H1 (cell line): ENCODE measurements around the gene SLC41A2. TPM values are rescaled to one million over a fixed set of nuclear protein-coding genes. Genes with fewer than 3 reads are reported as not detected.

ENCODE experiments used
- CTCF ChIA-PET: fragments of 300-600 bp; sonication (Branson Sonifier 250); formaldehyde crosslinking; loops from one replicate; lab custom pipeline; 2021; ENCODE audit not compliant: partially characterized antibody; lab: Charles Lee
- POLR2A ChIA-PET: fragments of 300-600 bp; sonication (Branson Sonifier 250); formaldehyde crosslinking; loops from one replicate; lab custom pipeline; 2021; ENCODE audit warnings: inconsistent platforms; ENCODE audit not compliant: partially characterized antibody; lab: Charles Lee
- DNase-seq, 2 experiments: peaks; one replicate each; pipeline versions ENCODE4 v3.0.0 to v3.0.0-alpha.2; 2010 to 2022; ENCODE audit warnings: low spot score in 2 of 2, low read depth in 1 of 2, mixed read lengths in 1 of 2
- FAIRE-seq: peaks from 2 replicates; lab custom pipeline; 2011; peaks lifted over from hg19 to GRCh38; lab: Jason Lieb, UNC
- H2AFZ ChIP-seq: 2 replicates; pipeline ENCODE4 v1.8.1; 2012; ENCODE audit warnings: low read length, inconsistent platforms
- H2AK5ac ChIP-seq: 2 replicates; pipeline ENCODE4 v1.6.1; 2013; ENCODE audit warnings: low read depth, low read length
- H2BK120ac ChIP-seq: replicated peaks from 2 replicates; pipeline ENCODE3; 2013; ENCODE audit warnings: low read depth, low read length, inconsistent platforms
- H2BK12ac ChIP-seq: 2 replicates; pipeline ENCODE4 v1.6.1; 2013; ENCODE audit warnings: low read depth, low read length
- H2BK15ac ChIP-seq: 2 replicates; pipeline ENCODE4 v1.6.1; 2013; ENCODE audit warnings: low read length
- H2BK20ac ChIP-seq: 2 replicates; pipeline ENCODE4 v1.6.1; 2013; ENCODE audit warnings: low read length
- H2BK5ac ChIP-seq: 2 replicates; pipeline ENCODE4 v1.6.1; 2013; ENCODE audit warnings: low read depth, low read length
- H3K14ac ChIP-seq: 2 replicates; pipeline ENCODE4 v1.6.1; 2013; ENCODE audit warnings: inconsistent platforms; ENCODE audit not compliant: insufficient read length
- H3K18ac ChIP-seq: 2 replicates; pipeline ENCODE4 v1.6.1; 2013; ENCODE audit warnings: low read length; ENCODE audit errors: extremely low read depth
- H3K23ac ChIP-seq: 2 replicates; pipeline ENCODE4 v1.6.1; 2013; ENCODE audit warnings: inconsistent platforms; ENCODE audit not compliant: insufficient read length
- H3K23me2 ChIP-seq: 2 replicates; pipeline ENCODE4 v1.6.1; 2013; ENCODE audit warnings: low read depth, low read length
- H3K27ac ChIP-seq: 2 replicates; pipeline ENCODE4 v1.6.1; 2011; ENCODE audit warnings: low read depth, low read length, inconsistent platforms
- H3K27me3 ChIP-seq, 4 experiments: replicated peaks in 1 of 4; 1 replicate in 1 of 4; 2 replicates in 3 of 4; pipeline versions ENCODE4 v1.6.1 to v1.8.1; 2011 to 2013; ENCODE audit warnings: low read length in 3 of 4, mild to moderate bottlenecking in 3 of 4, inconsistent platforms in 2 of 4, mixed read lengths in 2 of 4, moderate library complexity in 1 of 4; ENCODE audit not compliant: control insufficient read depth in 3 of 4, insufficient read depth in 3 of 4; ENCODE audit errors: extremely low read depth in 1 of 4
- H3K36me3 ChIP-seq, 4 experiments: 2 replicates each; pipeline versions ENCODE4 v1.6.1 to v1.8.1; 2011 to 2013; ENCODE audit warnings: mild to moderate bottlenecking in 4 of 4, low read length in 3 of 4, moderate library complexity in 2 of 4, control low read depth in 1 of 4, inconsistent platforms in 1 of 4; ENCODE audit not compliant: insufficient read depth in 4 of 4, control insufficient read depth in 2 of 4
- H3K4ac ChIP-seq: replicated peaks from 2 replicates; pipeline ENCODE3; 2013; ENCODE audit warnings: low read length, low read depth, mixed read lengths, inconsistent platforms; ENCODE audit not compliant: insufficient read length
- H3K4me1 ChIP-seq, 4 experiments: replicated peaks in 1 of 4; 1 replicate in 1 of 4; 2 replicates in 3 of 4; pipeline versions ENCODE4 v1.6.1 to v1.8.1; 2011 to 2013; ENCODE audit warnings: low read length in 3 of 4, inconsistent platforms in 2 of 4, mixed read lengths in 1 of 4; ENCODE audit not compliant: insufficient read depth in 4 of 4, control insufficient read depth in 3 of 4
- H3K4me2 ChIP-seq, 2 experiments: 2 replicates each; pipeline versions ENCODE4 v1.6.1 to v1.8.1; 2011 to 2013; ENCODE audit warnings: low read depth in 2 of 2, low read length in 2 of 2, control low read depth in 1 of 2, inconsistent platforms in 1 of 2, mild to moderate bottlenecking in 1 of 2; ENCODE audit not compliant: insufficient read depth in 1 of 2
- H3K4me3 ChIP-seq, 4 experiments: fragments of 200-600, 300-600 bp in 1 of 4; sonication (generic), shearing (Covaris generic), sonication (Bioruptor Twin) in 1 of 4; 2 replicates each; pipeline versions ENCODE4 v1.5.1 to v1.8.1; 2011 to 2016; ENCODE audit warnings: low read length in 4 of 4, low read depth in 3 of 4, control low read depth in 2 of 4, inconsistent platforms in 2 of 4, mild to moderate bottlenecking in 2 of 4, mixed read lengths in 1 of 4, moderate library complexity in 1 of 4; ENCODE audit not compliant: insufficient read depth in 2 of 4; ENCODE audit errors: extremely low read depth in 1 of 4
- H3K56ac ChIP-seq: replicated peaks from 2 replicates; pipeline ENCODE3; 2013; ENCODE audit warnings: low read depth, mild to moderate bottlenecking, mixed read lengths, low read length, inconsistent platforms; ENCODE audit not compliant: insufficient read length
- H3K79me1 ChIP-seq: 2 replicates; pipeline ENCODE4 v1.6.1; 2013; ENCODE audit warnings: low read depth, low read length, control low read depth
- H3K79me2 ChIP-seq, 2 experiments: 2 replicates each; pipeline versions ENCODE4 v1.6.1 to v1.8.1; 2012 to 2013; ENCODE audit warnings: low read length in 2 of 2, mild to moderate bottlenecking in 2 of 2, inconsistent platforms in 1 of 2; ENCODE audit not compliant: insufficient read depth in 2 of 2, control insufficient read depth in 1 of 2
- H3K9ac ChIP-seq, 4 experiments: replicated peaks in 1 of 4; 1 replicate in 1 of 4; 2 replicates in 3 of 4; pipeline versions ENCODE4 v1.6.1 to v1.8.1; 2011 to 2013; ENCODE audit warnings: low read depth in 3 of 4, low read length in 3 of 4, control low read depth in 2 of 4, mild to moderate bottlenecking in 2 of 4, moderate library complexity in 2 of 4, inconsistent platforms in 1 of 4; ENCODE audit errors: extremely low read depth in 1 of 4
- H3K9me3 ChIP-seq, 2 experiments: 2 replicates each; pipeline versions ENCODE4 v1.6.1 to v1.8.1; 2012 to 2013; ENCODE audit warnings: mild to moderate bottlenecking in 2 of 2, moderate library complexity in 2 of 2, control low read depth in 1 of 2, inconsistent platforms in 1 of 2, low read depth in 1 of 2, low read length in 1 of 2, mixed read lengths in 1 of 2; ENCODE audit not compliant: insufficient read depth in 2 of 2
- H4K20me1 ChIP-seq, 2 experiments: replicated peaks in 1 of 2; 2 replicates each; pipeline versions ENCODE3 to v1.8.1; 2011 to 2013; ENCODE audit warnings: inconsistent platforms in 2 of 2, low read length in 2 of 2, mild to moderate bottlenecking in 1 of 2; ENCODE audit not compliant: insufficient read depth in 2 of 2, control insufficient read depth in 1 of 2
- H4K5ac ChIP-seq: 2 replicates; pipeline ENCODE4 v1.6.1; 2013; ENCODE audit warnings: low read length, low read depth, mixed read lengths, inconsistent platforms; ENCODE audit not compliant: insufficient read length
- H4K8ac ChIP-seq: 2 replicates; pipeline ENCODE4 v1.8.0; 2013; ENCODE audit warnings: mild to moderate bottlenecking, moderate library complexity, low read length, inconsistent platforms; ENCODE audit not compliant: insufficient read depth; ENCODE audit errors: extremely low read depth
- H4K91ac ChIP-seq: replicated peaks from 2 replicates; pipeline ENCODE3; 2013; ENCODE audit warnings: low read length, mixed read lengths, inconsistent platforms; ENCODE audit not compliant: insufficient read length
- BRCA1 ChIP-seq: IDR thresholded peaks from 2 replicates; pipeline ENCODE4 v1.6.1; 2012; ENCODE audit warnings: low read depth, low read length, improper control_type of control experiment
- CBX8 ChIP-seq: fragments of 300-800, 300-1000 bp; sonication (generic); IDR thresholded peaks from 2 replicates; pipeline ENCODE4 v1.7.1; 2016; ENCODE audit warnings: low read depth, low read length, borderline replicate concordance
- HDAC6 ChIP-seq: IDR thresholded peaks from one replicate; pipeline ENCODE4 v1.7.1; 2012; ENCODE audit warnings: low read depth, mild to moderate bottlenecking, inconsistent platforms, low read length, moderate library complexity
- JUN ChIP-seq: IDR thresholded peaks from 2 replicates; pipeline ENCODE4 v1.6.1; 2011; ENCODE audit warnings: low read depth, mild to moderate bottlenecking, improper control_type of control experiment, low read length
- KDM5A ChIP-seq: fragments of 200-600 bp; IDR thresholded peaks from 2 replicates; pipeline ENCODE4 v1.7.1; 2012; ENCODE audit warnings: mild to moderate bottlenecking, low read length, inconsistent platforms, mixed read lengths
- PHF8 ChIP-seq: fragments of 200-600 bp; sonication (generic); conservative IDR thresholded peaks from 2 replicates; pipeline ENCODE4 v1.7.1; 2012; ENCODE audit warnings: low read depth, mild to moderate bottlenecking, inconsistent platforms, low read length, moderate library complexity
- POLR2A ChIP-seq, 2 experiments: IDR thresholded peaks; 1 replicate in 1 of 2; 2 replicates in 1 of 2; pipeline ENCODE4 v1.6.1; 2011; ENCODE audit warnings: low read depth in 2 of 2, low read length in 2 of 2, mild to moderate bottlenecking in 2 of 2; ENCODE audit errors: control extremely low read depth in 1 of 2
- RBBP5 ChIP-seq: IDR thresholded peaks from 2 replicates; pipeline ENCODE4 v1.7.1; 2012; ENCODE audit warnings: low read depth, mild to moderate bottlenecking, inconsistent platforms, low read length, moderate library complexity, borderline replicate concordance
- SP4 ChIP-seq: IDR thresholded peaks from 2 replicates; pipeline ENCODE4 v1.6.1; 2012; ENCODE audit warnings: low read length, inconsistent platforms
- WGBS, 2 experiments: shearing (Covaris generic) in 1 of 2; methylation state at CpG; one replicate each; pipeline versions ENCODE4 v1.1.6 to v1.1.7; 2013 to 2015; ENCODE audit warnings: low lambda C conversion rate in 2 of 2, mixed read lengths in 2 of 2, inconsistent platforms in 1 of 2, low coverage in 1 of 2, missing lambda C conversion rate in 1 of 2; ENCODE audit not compliant: insufficient replicate concordance in 2 of 2, insufficient coverage in 1 of 2, insufficient read length in 1 of 2; ENCODE audit errors: extremely low coverage in 1 of 2, missing lambda C conversion rate in 1 of 2; 5-methylcytosine and 5-hydroxymethylcytosine counted together
- polyA plus RNA-seq, 7 experiments: library from polyadenylated mRNA; depleted of rRNA in 3 of 7; stranded (reverse) in 5 of 7; unstranded in 2 of 7; fragments of >200 nt in 5 of 7; fragments of 200-250 nt in 2 of 7; gene quantifications; 1 replicate in 5 of 7; 2 replicates in 1 of 7; 4 replicates in 1 of 7; pipeline versions ENCODE4 v1.2.1 to v1.2.3, GENCODE V29; 2011 to 2013; ENCODE audit warnings: missing spikeins in 2 of 7, mixed read lengths in 2 of 7
- total RNA-seq: library from RNA; stranded (reverse); fragmentation: NEBNext Ultra II Directional; extraction: Animal tissue kit (Norgen Biotek cat#: 25700); gene quantifications from 2 replicates; pipeline ENCODE4 v1.2.1, GENCODE V29; 2021
- TF ChIP-seq, protein P1 (sequence below): IDR thresholded peaks from 2 replicates; pipeline ENCODE4 v1.6.1; 2012; ENCODE audit warnings: inconsistent platforms

Gene SLC41A2
- total and polyA plus RNA-seq, 2 of the 8 experiments (the other 6 are each of a cell fraction or from before 2014, with no cell fraction given) = 0.79 to 3.0 TPM

GRCh38 chr12:104998423-104999346, 40.6 kb upstream of the SLC41A2 start:
- H4K20me1 ChIP-seq = peaks cover 0 to 8% of the 10 kb centered on the region in 2 experiments
- H3K23me2 ChIP-seq = no peaks in the 10 kb centered on the region
- no peaks in the 10 kb centered on the region for H3K4me1 ChIP-seq
- no peak overlapping the region for H3K18ac ChIP-seq
- no peaks in the 10 kb centered on the region for H3K9me3 ChIP-seq
- H4K91ac ChIP-seq = no peak overlapping the region
- H2AK5ac ChIP-seq = no peak overlapping the region
- no peak overlapping the region for H2BK120ac ChIP-seq
- FAIRE-seq (no peak), DNase-seq (no peak)
- no peak overlapping the region for H3K4ac ChIP-seq
- H2BK20ac ChIP-seq = no peak overlapping the region
- no peak overlapping the region for H3K4me3 ChIP-seq
- H3K27me3 ChIP-seq = no peaks in the 10 kb centered on the region
- H3K56ac ChIP-seq = no peak overlapping the region
- H2AFZ ChIP-seq = no peak overlapping the region
- peaks cover 11 to 74% (median 47%) of the 10 kb centered on the region in 4 experiments for H3K36me3 ChIP-seq
- no peak overlapping the region for H3K23ac ChIP-seq
- TF ChIP-seq, protein P1, sequence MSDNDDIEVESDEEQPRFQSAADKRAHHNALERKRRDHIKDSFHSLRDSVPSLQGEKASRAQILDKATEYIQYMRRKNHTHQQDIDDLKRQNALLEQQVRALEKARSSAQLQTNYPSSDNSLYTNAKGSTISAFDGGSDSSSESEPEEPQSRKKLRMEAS = no peak
- no peak for TF ChIP-seq POLR2A (IDR thresholded peaks at IDR 0.05; ENCODE audit: control extremely low read depth in 1 of 2, low read depth in 2 of 2, low read length in 2 of 2)
- TF ChIP-seq BRCA1 = no peak
- no peak for TF ChIP-seq RBBP5
- no peak for TF ChIP-seq JUN
- no peak for TF ChIP-seq HDAC6
- TF ChIP-seq SP4 = no peak
- no peak for TF ChIP-seq PHF8
- TF ChIP-seq CBX8 = no peak
- TF ChIP-seq KDM5A = no peak
- CTCF ChIA-PET = no interaction called here
- H2BK15ac ChIP-seq = no peak overlapping the region
- H4K5ac ChIP-seq = no peak overlapping the region
- no peaks in the 10 kb centered on the region for H3K79me2 ChIP-seq
- peaks cover 6% of the 10 kb centered on the region; the same call in 1 of the 2 replicates for H3K79me1 ChIP-seq
- 91% methylated on average over 15 of the region's 15 CpGs; no CpG with 5 or more reads in 1 of the 2 experiments for WGBS, 2 experiments
- no peak overlapping the region for H2BK12ac ChIP-seq
- H2BK5ac ChIP-seq = no peak overlapping the region; the same call in 1 of the 2 replicates
- H3K9ac ChIP-seq = no peak overlapping the region
- peak overlapping the region; percentile 3; the same call in 1 of the 2 replicates for H4K8ac ChIP-seq
- POLR2A ChIA-PET = no interaction called here
- no peak overlapping the region for H3K14ac ChIP-seq
- H3K27ac ChIP-seq = no peak overlapping the region
- H3K4me2 ChIP-seq = no peak overlapping the region
